ENCODE measurements around the gene GNA12.

DNA sequence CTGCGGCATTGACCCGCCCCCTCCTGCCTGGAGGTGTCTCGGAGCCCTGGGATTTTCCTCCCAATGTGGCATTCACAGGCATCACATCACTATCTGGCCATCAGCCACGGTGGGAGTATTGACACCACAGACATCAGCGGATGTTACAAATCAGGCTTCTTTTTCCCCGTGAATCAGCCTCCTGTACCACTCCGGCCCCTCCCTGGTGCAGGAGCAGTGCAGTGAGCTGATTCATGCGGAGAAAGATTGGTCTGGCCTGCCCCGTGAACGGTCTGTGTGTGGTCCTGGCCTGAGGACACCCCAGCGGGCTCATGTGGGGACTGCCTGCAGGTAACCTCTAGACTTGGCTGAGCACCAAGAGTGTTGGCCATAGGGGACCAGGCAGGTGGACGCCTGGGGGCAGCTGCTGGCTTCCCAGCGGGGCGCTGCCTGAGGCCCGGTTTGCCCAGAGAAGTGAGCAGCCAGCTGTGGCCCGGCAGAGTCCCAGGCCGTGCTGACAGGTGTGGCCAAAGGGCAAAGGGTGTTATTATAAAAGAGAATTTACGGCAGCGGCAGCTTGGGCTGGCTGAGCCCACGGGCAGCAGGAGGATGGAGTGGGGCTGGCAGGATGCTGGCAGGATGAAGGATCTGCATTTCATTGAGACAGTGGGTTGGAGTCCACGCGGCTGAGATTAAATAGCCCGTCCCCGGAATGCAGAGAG lies 32.1 kb upstream of the GNA12 start:
- TF ChIP-seq POLR2A (IDR thresholded peaks at IDR 0.05): no peak
- TF ChIP-seq, protein P1, sequence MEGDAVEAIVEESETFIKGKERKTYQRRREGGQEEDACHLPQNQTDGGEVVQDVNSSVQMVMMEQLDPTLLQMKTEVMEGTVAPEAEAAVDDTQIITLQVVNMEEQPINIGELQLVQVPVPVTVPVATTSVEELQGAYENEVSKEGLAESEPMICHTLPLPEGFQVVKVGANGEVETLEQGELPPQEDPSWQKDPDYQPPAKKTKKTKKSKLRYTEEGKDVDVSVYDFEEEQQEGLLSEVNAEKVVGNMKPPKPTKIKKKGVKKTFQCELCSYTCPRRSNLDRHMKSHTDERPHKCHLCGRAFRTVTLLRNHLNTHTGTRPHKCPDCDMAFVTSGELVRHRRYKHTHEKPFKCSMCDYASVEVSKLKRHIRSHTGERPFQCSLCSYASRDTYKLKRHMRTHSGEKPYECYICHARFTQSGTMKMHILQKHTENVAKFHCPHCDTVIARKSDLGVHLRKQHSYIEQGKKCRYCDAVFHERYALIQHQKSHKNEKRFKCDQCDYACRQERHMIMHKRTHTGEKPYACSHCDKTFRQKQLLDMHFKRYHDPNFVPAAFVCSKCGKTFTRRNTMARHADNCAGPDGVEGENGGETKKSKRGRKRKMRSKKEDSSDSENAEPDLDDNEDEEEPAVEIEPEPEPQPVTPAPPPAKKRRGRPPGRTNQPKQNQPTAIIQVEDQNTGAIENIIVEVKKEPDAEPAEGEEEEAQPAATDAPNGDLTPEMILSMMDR (IDR thresholded peaks at IDR 0.05): no peak

Data from right lobe of liver (tissue), 4 donors.